HG02884 (cell line): ENCODE measurements around the gene TOP3A.
A peak's percentile ranks its signal among the peaks of the same experiment; 100 is the strongest.
"Not testable (repeated sequence)": the region's sequence is repeated elsewhere in the genome, so short reads cannot be mapped to it uniquely, and the experiment has no call there.

Source experiments
- ATAC-seq: cut with Tn5 transposase; IDR thresholded peaks from one replicate; pipeline ENCODE4 v1.9.1; 2021; ENCODE audit warnings: mild to moderate bottlenecking, moderate library complexity; ENCODE audit not compliant: unreplicated experiment

The TOP3A gene, protein sequence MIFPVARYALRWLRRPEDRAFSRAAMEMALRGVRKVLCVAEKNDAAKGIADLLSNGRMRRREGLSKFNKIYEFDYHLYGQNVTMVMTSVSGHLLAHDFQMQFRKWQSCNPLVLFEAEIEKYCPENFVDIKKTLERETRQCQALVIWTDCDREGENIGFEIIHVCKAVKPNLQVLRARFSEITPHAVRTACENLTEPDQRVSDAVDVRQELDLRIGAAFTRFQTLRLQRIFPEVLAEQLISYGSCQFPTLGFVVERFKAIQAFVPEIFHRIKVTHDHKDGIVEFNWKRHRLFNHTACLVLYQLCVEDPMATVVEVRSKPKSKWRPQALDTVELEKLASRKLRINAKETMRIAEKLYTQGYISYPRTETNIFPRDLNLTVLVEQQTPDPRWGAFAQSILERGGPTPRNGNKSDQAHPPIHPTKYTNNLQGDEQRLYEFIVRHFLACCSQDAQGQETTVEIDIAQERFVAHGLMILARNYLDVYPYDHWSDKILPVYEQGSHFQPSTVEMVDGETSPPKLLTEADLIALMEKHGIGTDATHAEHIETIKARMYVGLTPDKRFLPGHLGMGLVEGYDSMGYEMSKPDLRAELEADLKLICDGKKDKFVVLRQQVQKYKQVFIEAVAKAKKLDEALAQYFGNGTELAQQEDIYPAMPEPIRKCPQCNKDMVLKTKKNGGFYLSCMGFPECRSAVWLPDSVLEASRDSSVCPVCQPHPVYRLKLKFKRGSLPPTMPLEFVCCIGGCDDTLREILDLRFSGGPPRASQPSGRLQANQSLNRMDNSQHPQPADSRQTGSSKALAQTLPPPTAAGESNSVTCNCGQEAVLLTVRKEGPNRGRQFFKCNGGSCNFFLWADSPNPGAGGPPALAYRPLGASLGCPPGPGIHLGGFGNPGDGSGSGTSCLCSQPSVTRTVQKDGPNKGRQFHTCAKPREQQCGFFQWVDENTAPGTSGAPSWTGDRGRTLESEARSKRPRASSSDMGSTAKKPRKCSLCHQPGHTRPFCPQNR

DNA sequence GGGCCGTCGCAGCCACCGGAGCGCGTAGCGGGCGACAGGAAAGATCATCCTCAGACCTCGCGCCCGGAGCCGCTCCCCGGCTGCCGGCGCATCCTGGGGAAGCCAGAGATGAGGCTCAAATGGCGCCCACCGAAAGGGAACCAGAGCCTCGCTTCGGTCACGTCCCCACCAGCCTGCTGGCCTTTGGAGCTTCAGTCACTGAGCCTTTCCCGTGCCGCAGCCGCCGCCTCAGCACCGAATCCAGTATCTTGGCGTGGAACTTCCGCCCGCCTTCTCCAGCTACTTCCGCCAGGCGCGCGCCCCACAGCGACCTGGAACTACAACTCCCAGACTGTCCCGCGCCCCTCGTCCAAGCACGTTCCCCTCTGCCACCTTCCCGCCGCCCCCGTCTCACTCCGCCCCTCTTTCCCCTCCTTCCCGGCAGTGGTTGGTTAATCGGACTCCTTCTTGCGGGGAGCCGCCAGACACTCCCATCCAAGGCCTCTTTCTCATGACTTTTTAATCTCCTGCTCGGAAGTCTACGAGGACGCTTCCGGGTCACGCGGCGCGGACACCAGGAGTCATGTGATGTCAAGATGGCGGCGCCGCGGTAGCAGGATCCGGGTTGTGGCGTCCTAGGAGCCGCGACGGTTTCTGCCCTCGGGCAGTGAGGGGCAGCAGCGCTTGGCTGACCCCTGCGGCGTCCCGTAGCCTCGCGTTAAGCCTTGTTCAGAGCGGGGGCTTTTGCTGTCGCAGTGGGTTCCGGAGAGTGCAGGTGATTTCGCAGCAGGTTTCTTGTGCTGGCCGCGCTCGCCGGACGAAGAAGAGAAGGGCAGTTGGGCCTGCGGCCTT lies at the start of gene TOP3A, which contains the start of gene SMCR8:
Gene TOP3A (minus strand): TSS at position 264 of the 831 bp plus-strand sequence. CDS start 216 bp downstream, at position 48.
Gene SMCR8 (plus strand): TSS at position 563 of the 831 bp plus-strand sequence. CDS start 497 bp downstream, outside the sequence.
- peak; percentile 79 for ATAC-seq

DNA sequence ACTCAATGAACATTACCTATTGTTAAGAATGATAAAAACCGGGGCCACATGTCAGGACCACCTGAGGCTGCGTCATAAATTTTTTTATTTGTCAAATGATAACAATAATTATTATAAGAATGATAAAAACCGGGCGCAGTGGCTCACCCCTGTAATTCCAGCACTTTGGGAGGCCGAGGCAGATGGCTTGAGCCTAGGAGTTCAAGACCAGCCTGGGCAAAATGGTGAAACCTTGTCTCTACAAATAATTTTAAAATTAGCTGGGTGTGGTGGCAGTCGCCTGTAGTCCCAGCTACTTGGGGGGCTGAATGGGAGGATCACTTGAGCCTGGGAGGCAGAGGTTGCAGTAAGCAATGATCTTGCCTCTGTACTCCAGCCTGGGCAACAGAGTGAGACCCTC lies 49.4 kb upstream of the TOP3A start:
- no peak for ATAC-seq

DNA sequence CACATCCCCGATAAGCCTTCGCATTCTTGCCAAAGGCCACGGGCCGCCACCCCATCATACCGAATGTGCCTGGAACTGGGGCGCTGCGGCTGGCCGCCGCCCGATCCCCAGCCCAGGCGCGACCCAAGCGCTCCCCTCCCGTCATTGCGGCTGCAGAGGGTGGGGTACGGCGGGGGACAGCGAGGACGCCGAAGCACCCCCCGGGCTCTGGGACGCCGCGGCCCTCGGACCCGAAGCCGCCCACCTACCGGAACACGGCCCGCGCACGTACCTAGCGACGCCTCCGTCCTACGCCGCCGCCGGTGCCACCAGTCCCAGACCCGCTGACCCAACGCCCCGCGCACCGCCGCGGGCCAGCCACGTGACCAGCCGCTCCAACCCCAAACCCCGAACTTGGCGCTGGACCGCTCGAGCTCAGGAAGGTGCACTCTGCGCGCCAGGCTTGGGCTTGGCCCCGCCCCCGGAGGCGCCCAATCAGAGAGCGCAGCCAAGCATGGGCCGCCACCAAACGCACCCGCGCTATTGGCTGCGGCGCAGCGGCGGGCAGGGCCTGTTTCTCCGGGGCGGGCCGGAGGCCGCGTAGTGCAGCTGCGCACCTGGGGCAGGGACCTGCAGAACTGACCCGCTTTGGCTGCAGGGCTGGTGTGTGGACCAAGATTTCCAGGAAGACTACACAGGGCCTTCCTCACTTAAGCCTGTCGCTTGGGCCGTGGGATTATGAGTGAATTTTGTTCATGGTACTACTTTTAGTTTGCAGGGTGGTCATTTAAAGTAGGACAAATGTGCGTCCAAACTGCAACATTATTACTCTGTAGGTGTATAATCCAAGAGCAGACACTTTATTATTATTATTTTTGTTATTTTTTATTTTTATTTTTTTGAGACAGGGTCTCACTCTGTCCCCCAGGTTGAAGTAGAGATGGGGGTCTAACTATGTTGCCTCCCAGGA lies 48.6 kb upstream of the TOP3A start, which contains the start of gene SHMT1:
Gene SHMT1 (minus strand): TSS at position 450 of the 949 bp plus-strand sequence. CDS start 7,569 bp downstream, outside the sequence.
- peak; percentile 99 for ATAC-seq

DNA sequence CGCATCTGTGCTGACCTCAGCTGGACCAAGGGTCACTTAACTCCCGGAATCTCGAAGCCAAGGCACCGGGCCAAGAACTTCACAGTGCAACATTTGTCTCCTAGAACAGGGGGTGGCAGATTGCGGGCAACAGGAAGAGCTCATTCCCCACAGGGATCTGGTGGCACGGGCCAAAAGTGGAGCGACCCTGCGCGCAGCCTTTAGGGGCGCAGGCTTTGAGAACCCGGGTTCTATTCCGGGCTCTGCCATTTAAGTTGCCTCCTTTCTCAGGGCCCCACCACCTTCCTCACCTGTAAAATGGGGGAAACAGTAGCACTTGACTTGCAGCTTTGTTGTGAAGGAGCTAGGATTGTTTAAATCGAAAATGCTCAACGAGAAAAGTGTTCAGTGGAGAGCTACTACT lies 47.9 kb upstream of the TOP3A start:
- ATAC-seq, result no peak

DNA sequence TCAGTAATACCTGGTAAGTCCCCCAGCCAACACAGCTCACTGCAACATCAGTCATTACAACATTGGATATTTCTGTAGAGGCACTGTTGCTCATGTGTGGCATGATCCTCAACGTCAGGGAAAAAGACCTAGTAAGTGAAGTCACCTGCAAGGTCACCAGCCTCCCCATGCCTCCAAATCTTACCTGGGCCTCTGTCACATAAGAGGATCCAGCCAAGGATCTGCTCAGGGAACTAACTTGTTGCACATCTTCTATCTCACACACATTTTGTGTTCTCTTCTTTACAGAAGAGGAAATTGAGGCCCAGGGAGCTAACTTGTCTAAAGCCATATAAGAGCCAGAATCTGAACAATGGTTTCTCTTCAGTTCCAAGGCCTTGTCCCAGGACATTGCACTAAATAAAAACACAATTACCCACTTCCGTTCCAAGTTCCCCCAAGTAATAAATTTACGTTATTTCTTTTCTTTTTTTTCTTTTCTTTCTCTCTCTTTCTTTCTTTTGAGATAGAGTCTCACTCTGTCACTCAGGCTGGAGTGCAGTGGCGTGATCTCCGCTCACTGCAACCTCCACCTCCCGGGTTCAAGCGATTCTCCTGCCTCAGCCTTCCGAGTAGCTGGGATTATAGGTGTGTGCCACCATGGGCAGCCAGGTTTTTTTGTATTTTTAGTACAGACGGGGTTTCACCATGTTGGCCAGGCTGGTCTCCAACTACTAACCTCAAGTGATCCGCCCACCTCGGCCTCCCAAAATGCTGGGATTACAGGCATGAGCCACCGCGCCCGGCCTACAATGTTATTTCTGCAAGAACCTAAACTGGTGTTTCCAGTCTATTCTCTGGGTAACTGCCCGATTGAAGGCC lies 47.3 kb upstream of the TOP3A start:
- no peak for ATAC-seq

DNA sequence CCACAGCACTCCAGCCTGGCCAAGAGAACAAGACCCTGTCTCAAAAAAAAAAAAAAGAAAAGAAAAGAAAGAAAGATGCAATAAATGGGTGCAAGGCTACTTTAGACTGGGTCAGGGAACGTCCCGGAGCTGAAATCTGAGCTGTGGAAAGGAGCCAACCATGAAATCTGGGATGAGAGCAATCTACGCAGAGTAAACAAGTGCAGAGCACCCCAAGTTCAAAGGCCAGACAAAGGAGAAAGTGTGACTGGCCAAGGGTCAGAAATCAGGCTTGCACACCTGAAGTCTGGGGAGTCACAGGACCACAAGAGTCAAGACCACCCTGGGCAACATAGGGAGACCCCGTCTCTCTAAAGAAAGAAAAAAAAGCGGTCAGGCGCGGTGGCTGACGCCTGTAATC lies 45.7 kb upstream of the TOP3A start:
- ATAC-seq, result no peak

DNA sequence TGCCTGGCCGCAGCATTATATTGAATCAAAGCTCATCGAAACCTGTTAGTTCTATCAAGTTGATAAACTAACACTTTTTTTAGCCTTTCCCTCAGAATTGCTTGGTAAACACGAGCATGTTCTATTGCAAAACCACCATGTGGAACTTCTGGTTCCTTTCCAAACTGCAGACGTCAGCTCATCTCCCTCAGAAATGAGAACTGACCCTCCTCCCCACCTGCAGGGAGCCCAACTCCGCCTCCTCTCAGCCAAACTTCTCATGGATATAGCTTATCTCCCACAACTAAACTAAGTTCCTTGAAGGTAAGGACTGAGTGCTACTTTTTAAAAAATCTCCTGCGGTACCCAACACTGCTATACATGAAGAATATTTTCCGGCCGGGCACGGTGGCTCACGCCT lies 41.8 kb upstream of the TOP3A start:
- no peak for ATAC-seq

DNA sequence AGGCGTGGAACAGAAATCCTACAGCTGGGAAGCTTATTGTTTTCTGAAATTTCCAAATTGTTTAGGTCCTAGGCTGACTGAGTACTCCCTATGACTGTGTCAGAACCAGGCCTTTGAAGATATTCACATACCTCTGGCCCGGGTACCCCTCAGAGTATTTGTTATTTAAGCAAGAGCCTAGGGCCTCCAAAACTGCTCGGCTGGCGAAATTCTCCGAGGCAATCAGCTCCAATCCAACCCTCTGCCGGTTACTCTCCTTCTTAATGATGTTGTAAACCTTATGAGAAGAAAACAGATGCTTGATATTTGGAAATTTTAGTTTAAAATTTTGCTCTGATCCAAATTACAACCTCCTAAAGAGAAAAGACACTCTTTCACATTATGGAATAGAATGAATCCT lies 38.7 kb upstream of the TOP3A start:
- ATAC-seq, result no peak

DNA sequence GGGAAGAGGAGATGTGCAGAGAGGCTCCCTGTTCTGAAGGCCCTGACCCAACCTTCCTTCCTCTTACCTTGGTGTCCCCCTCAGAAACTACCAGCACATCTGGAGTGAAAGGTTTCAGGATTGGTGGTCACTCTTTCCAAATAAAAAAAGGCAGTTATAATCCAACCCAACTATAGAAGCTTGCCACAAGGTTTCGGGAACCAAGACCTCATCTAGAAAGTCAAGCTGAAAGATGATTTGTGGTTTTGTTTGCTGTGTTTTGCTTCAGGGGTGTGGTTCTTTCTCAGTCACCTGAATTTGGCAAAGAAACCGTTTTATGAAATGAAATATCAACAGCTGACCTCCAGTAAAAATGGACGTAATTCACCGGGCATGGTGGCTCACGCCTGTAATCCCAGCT lies 29.2 kb upstream of the TOP3A start:
- ATAC-seq, result no peak

DNA sequence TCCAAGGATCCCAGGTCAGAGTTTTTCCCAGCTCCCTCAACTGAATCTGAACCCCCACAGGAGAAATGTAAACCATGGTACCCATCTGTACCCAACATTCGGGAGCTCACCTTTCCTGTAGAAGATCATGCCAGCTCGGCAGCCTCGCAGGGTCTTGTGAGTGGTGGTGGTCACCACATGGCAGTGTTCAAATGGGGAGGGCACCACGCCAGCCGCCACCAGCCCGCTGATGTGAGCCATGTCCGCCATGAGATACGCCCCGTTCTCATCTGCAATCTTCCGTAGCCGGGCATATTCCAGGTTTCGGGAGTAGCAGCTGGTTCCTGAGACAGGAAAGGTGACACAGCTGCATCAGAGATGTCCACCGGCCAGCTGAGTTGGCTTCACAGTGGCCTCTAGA lies 25.1 kb upstream of the TOP3A start:
- ATAC-seq, result no peak

DNA sequence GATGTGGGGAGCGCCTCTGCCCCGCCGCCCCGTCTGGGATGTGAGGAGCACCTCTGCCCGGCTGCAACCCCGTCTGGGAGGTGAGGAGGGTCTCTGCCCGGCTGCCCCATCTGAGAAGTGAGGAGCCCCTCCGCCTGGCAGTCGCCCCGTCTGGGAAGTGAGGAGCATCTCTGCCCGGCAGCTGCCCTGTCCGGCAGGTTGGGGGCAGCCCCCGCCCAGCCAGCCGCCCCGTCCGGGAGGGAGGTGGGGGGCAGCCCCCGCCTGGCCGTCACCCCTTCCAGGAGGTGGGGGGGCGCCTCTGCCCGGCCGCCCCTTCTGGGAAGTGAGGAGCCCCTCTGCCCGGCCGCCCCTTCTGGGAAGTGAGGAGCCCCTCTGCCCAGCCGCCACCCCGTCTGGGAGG lies 23.4 kb upstream of the TOP3A start:
- ATAC-seq, result not testable (repeated sequence)

DNA sequence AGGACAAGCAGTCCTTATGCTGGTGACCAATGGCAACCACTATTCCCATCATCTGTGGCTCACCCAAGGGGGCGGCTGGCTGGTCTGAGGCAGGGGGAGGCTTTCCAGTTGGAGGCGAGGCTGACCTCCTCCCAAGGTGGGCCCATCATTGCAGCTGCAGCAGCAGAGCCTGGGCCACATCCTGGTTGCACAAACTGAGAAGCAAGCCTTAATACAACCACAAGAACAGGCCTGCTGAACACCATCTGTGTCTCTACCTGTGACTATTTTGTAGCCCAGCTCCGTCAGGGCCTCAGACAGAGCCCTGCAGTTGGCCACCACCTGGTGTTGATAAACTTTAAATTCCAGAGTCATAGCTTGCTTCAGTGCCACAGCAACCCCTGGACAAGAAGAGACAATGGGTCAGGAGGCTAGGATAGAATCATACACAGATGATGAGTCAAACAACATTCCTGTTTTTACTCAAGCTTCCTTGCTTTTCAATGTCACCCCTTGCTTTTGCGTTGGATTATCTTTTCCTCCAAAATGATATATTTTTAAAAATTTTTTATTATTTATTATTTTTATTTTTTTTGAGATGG lies 18.2 kb upstream of the TOP3A start:
- ATAC-seq, result no peak

DNA sequence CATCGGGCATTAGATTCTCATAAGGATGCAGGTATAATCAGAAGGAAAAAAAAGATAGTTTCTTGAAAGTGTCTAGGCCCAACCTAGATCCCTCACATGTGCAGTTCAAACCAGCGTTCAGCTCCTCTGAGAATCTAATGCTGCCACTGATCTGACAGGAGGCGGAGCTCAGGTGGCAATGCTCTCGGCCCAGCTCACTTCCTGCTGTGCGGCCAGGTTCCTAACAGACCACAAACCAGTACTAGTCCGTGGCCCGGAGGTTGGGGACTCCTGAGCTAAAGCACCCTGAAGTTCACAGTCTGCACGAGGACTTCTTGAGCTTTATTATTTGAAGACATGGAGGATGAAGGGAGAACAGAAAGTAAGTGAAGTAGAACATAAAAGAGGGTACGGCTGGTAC lies 17.1 kb upstream of the TOP3A start:
- ATAC-seq, result no peak

DNA sequence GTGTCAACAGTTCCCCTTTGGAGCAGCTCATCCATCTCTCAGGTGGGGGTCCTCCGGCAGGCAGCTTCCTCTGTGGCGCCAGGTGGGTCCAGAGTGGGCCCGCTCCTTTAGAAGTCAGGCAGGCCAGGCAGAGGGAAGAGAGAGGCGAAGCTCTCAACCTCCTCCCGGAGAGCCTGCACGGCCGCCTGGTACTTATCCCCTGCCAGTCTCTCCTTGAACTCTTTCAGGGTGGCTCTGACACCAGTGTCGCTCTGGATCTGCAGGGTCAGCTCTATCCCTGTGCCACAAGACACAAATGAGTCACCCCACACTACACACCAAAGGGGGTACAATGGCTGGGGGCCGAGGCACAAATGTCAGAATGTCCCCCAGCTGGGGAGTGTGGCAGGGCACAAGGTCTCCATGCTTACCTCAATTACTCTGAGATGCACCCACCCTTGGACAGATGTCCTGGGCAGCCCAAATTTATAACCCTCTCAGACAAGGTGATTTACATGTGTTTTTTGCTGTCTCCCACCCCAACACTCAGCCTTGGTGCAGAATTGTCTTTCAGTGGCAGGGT lies 13.9 kb upstream of the TOP3A start:
- no peak for ATAC-seq

DNA sequence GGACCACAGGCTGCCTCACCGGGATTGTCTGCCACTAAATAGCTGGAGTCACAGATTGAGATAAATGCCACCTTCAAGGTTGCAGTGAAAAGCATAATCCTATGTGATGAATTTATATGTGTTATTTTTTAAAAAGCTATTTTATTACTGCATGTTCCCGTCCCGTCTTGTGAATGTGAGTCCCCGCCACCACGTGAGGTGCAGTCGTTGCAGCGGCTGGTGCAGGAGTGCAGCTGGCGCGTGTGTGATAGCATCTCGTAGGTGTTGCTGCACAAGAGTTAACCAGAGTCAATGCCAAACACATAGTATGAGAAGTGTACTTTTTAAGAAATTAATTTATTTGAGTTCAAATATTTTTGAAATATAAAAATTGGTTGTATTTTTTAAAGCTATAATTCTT lies 12.8 kb upstream of the TOP3A start:
- ATAC-seq, result no peak

DNA sequence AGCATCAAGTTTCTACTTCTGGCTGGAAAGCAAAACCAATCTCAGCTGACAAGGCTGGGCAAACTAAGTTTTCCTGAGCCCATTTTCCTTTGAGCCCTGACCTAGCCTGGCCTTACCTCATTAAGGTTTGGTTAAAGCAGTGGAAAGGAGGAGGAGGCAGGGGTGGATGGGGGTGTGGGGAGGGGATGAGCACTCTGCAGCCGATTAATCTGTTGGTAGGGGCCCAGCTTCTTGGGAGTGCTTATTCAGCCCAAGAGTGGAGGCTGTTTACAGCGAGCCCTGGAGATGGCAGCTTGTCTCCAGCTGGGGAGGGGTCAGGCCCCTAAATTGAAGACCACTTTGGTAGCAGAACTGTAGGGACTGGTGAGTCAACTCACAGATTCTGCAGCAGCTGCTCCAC lies 12.3 kb upstream of the TOP3A start:
- ATAC-seq, result no peak

DNA sequence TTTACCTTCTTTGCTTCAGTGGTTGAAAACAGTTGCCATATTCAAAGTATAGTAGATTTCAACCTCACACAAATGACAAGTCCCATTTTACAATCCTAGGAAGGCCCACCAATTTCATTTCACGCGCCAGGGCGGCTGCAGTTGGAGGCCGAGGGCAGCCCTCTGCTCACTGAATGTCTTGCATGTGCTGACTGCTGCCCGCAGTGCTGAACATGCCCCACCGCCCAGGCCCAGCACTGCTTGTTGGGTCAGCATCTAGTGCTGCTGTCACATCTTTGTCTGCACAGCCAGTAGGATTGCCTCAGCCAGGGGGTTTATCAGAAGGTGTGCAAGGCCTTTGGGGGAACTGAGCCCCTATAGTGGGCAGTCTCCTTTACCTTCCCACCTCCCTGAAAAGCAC lies 11.8 kb upstream of the TOP3A start:
- ATAC-seq, result no peak

DNA sequence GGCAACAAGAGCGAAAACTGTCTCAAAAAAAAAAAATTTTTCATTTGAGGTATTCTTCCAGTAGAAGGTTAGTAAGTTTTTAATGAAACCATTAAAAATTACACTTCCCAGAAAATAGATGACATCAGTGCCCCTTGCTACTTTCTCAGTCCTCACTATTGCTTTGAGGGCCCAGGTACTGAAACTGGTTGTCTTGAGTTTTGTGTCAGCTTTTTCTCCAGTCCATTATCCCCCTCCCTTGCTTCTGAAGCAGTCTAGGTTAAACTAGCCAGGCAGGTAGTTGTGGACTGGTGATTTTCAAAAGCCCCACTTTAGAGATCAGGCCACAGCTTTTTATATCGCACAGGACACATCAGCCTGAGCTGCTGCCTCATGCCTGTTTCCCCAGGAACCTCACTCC lies 11.2 kb upstream of the TOP3A start:
- no peak for ATAC-seq
